Endodermal cell (in vitro differentiated cells): ENCODE data around the gene SPRED1. TPM values are rescaled to one million over a fixed set of nuclear protein-coding genes. Genes with fewer than 3 reads are reported as not detected.

Experiments
- DNase-seq: peaks from one replicate; pipeline ENCODE4 v3.0.0-alpha.2; 2017
- H3K27ac ChIP-seq: 2 replicates; pipeline ENCODE4 v1.5.1; 2013; ENCODE audit warnings: mild to moderate bottlenecking, low read depth, low read length, moderate library complexity
- H3K27me3 ChIP-seq: 2 replicates; pipeline ENCODE4 v1.6.1; 2013; ENCODE audit warnings: mild to moderate bottlenecking, low read length, moderate library complexity; ENCODE audit not compliant: insufficient read depth, control insufficient read depth, poor library complexity, severe bottlenecking
- H3K36me3 ChIP-seq: 2 replicates; pipeline ENCODE4 v1.7.0; 2013; ENCODE audit warnings: mild to moderate bottlenecking, low read length, moderate library complexity; ENCODE audit not compliant: control insufficient read depth, insufficient read depth
- H3K4me1 ChIP-seq: one replicate; pipeline ENCODE4 v1.7.0; 2013; ENCODE audit warnings: low read length; ENCODE audit not compliant: control insufficient read depth, insufficient read depth
- H3K4me3 ChIP-seq: 2 replicates; pipeline ENCODE4 v1.5.1; 2013; ENCODE audit warnings: mild to moderate bottlenecking, low read length, moderate library complexity
- H3K9ac ChIP-seq: 2 replicates; pipeline ENCODE4 v1.6.1; 2013; ENCODE audit warnings: mild to moderate bottlenecking, low read length, moderate library complexity; ENCODE audit not compliant: poor library complexity, severe bottlenecking; ENCODE audit errors: extremely low read depth
- H3K9me3 ChIP-seq: 2 replicates; pipeline ENCODE4 v1.6.1; 2013; ENCODE audit warnings: mild to moderate bottlenecking, low read length, moderate library complexity; ENCODE audit not compliant: control insufficient read depth
- H3K27ac Mint-ChIP-seq: 2 replicates; pipeline ENCODE4 v1.8.0; 2020; ENCODE audit warnings: mixed read lengths
- H3K27me3 Mint-ChIP-seq: 2 replicates; pipeline ENCODE4 v1.8.0; 2021; ENCODE audit warnings: mild to moderate bottlenecking, mixed read lengths; ENCODE audit not compliant: insufficient read depth
- H3K36me3 Mint-ChIP-seq: 2 replicates; pipeline ENCODE4 v1.8.0; 2020; ENCODE audit warnings: low read depth, mixed read lengths
- H3K4me1 Mint-ChIP-seq: 2 replicates; pipeline ENCODE4 v1.8.0; 2020; ENCODE audit warnings: mixed read lengths
- H3K4me3 Mint-ChIP-seq: 2 replicates; pipeline ENCODE4 v1.8.0; 2020; ENCODE audit warnings: mild to moderate bottlenecking, moderate library complexity, mixed read lengths
- H3K9me3 Mint-ChIP-seq: 2 replicates; pipeline ENCODE4 v1.8.0; 2020; ENCODE audit warnings: mild to moderate bottlenecking, mixed read lengths
- CTCF ChIP-seq: fragments of 200-600 bp; sonication (generic); conservative IDR thresholded peaks from 2 replicates; pipeline ENCODE4 v1.5.0; 2021; ENCODE audit warnings: antibody characterized with exemption, mild to moderate bottlenecking
- WGBS, 2 experiments: methylation state at CpG; one replicate each; pipeline versions ENCODE4 v1.1.5 to v1.1.7; 2013; ENCODE audit warnings: missing lambda C conversion rate in 2 of 2, mixed read lengths in 1 of 2; ENCODE audit not compliant: insufficient coverage in 1 of 2, insufficient read length in 1 of 2; 5-methylcytosine and 5-hydroxymethylcytosine counted together
- total RNA-seq, 2 donors: library from RNA; stranded (reverse); fragmentation: NEBNext Ultra II Directional in 1 of 2; extraction: Animal tissue kit (Norgen Biotek cat#: 25700) in 1 of 2; gene quantifications; 2 replicates in 1 of 2; 3 replicates in 1 of 2; pipeline ENCODE4 v1.2.1, GENCODE V29; 2021

Gene SPRED1
- total RNA-seq, 2 donors from 2014 or later = 50.8 to 61.7 TPM

DNA sequence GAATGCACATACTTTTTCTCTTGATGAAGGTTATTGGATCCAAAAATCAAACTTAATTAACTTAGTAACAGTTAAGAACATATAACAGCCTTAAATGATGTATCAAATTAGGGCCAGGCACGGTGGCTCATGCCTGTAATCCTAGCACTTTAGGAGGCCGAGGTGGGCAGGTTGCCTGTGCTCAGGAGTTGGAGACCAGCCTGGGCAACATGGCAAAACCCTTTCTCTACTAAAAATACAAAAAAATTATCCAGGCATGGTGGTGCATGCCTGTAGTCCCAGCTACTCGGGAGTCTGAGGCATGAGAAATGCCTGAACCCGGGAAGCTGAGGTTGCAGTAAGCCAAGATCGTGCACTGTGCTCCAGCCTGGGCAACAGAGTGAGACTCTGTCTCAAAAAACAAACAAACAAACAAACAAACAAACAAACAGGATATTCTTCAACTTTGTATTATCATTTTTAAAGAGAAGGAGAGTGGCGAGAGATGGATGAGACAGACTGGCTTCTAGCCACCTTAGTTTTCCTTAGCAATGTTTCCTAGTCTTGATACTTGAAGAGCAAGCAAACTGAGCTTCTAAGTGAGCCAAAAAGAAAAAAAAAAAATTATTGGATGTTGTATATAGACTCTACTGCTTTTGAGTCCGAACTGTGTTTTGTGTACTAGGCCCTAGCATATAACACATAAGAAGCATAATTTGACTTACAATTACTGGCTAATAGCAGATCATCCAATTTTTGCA, 13.8 kb downstream of the SPRED1 start:
- 86 to 100% methylated on average over 1 to 6 of the region's 7 CpGs for WGBS, 2 experiments

DNA sequence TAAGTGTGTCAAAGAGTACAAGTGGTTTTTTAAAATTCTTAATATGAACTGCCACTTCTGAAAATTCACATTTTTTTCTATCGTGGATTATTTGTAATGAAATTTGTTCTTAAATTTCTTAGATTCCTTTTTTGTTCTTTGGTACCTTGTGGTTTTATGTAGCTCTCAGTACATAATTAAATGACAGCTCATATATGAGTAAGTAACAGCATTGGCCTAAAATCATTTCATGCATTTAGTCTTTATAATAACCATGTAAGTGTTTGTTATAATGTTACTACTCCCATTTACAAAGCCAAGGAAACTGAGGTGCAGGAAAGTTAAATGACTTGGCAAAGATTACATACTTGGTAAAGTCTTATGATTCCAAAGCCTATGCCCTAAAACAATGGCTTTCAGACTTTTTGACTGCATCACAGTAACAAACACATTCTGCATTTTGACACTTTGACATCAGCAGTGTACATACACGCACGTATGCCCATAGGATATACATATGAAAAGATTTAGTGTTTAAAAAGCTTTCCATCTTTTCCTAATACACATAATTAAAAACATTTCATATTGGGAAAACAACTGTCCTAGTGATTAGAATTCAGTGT, 14.9 kb downstream of the SPRED1 start:
- Mint-ChIP-seq H3K36me3 (peaks cover 32% of the 10 kb centered on the region), H3K9me3 (no peaks in the 10 kb centered on the region), H3K27me3 (no peaks in the 10 kb centered on the region), H3K27ac (no peak overlapping the region), H3K4me3 (no peak overlapping the region), H3K4me1 (no peaks in the 10 kb centered on the region)
- Histone ChIP-seq H3K27me3 (no peaks in the 10 kb centered on the region), H3K4me1 (no peaks in the 10 kb centered on the region), H3K36me3 (peaks cover 45% of the 10 kb centered on the region), H3K9me3 (no peaks in the 10 kb centered on the region), H3K4me3 (no peak overlapping the region), H3K9ac (no peak overlapping the region), H3K27ac (no peak overlapping the region)
- WGBS, 2 experiments = 100% methylated on average over 3 of the region's 3 CpGs; no CpG with 5 or more reads in 1 of the 2 experiments
- no peak for DNase-seq
- no peak for TF ChIP-seq CTCF

More for the DNA sequence above, 13.8 kb downstream of the SPRED1 start:
- H3K4me3 Mint-ChIP-seq = no peak overlapping the region
- Histone ChIP-seq H3K27ac (no peak overlapping the region), H3K36me3 (peaks cover 42% of the 10 kb centered on the region), H3K4me3 (no peak overlapping the region), H3K9ac (no peak overlapping the region), H3K27me3 (no peaks in the 10 kb centered on the region), H3K9me3 (no peaks in the 10 kb centered on the region), H3K4me1 (no peaks in the 10 kb centered on the region)
- TF ChIP-seq CTCF = no peak
- H3K27me3 Mint-ChIP-seq = no peaks in the 10 kb centered on the region
- no peaks in the 10 kb centered on the region for H3K4me1 Mint-ChIP-seq
- H3K27ac Mint-ChIP-seq = peak overlapping the region; percentile 67
- no peaks in the 10 kb centered on the region for H3K9me3 Mint-ChIP-seq
- H3K36me3 Mint-ChIP-seq = peaks cover 26% of the 10 kb centered on the region
- DNase-seq = no peak

DNA sequence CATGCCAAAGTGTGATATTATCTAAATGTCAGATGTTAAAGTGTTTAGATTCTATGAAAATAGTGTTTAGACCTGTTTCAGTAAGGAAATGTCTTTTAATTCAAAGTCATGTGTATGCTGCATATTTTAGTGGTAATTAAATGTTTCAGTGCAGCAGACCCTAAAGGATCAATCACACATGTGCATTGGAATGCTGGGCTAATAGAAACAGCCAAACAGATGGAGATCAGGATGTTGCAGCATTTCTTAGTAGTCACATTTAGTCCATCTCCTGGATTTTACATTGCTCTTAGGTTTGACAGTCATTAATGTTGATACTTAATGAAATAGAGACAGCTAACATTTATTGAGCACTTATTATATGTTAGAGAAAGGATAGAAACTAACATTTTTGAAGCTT, 18.5 kb downstream of the SPRED1 start:
- Histone ChIP-seq H3K9me3 (no peaks in the 10 kb centered on the region), H3K27ac (no peak overlapping the region), H3K4me1 (no peaks in the 10 kb centered on the region), H3K4me3 (no peak overlapping the region), H3K36me3 (peaks cover 65% of the 10 kb centered on the region), H3K27me3 (no peaks in the 10 kb centered on the region), H3K9ac (no peak overlapping the region)
- TF ChIP-seq CTCF = no peak
- Mint-ChIP-seq H3K9me3 (no peaks in the 10 kb centered on the region), H3K4me3 (no peak overlapping the region), H3K27me3 (no peaks in the 10 kb centered on the region), H3K27ac (no peak overlapping the region), H3K4me1 (peaks cover 6% of the 10 kb centered on the region), H3K36me3 (peaks cover 32% of the 10 kb centered on the region)
- DNase-seq = no peak
